SH-SY5Y (cell line): ENCODE measurements around the gene SLC8A3.

Experiments used
- GATA2 ChIP-seq: IDR thresholded peaks from 2 replicates; pipeline ENCODE4 v1.6.1; 2011; ENCODE audit warnings: mild to moderate bottlenecking, low read depth, low read length
- GATA3 ChIP-seq: IDR thresholded peaks from 2 replicates; pipeline ENCODE4 v1.6.1; 2011; ENCODE audit warnings: low read depth, mild to moderate bottlenecking, low read length, moderate library complexity

GRCh38 chr14:70008284-70009262 is 180.2 kb downstream of the SLC8A3 start:
- no peak for TF ChIP-seq GATA2
- no peak for TF ChIP-seq GATA3
